Esophagus muscularis mucosa (tissue), 3 donors: ENCODE measurements around the gene TMEM229B.

Source experiments
- POLR2A ChIP-seq: fragments of 450-650 bp; IDR thresholded peaks from one replicate; pipeline ENCODE4 v1.6.1; 2017; ENCODE audit warnings: antibody characterized with exemption, moderate library complexity, mild to moderate bottlenecking, low read depth
- POLR2AphosphoS5 ChIP-seq, 2 donors: sonication (generic); formaldehyde crosslinking; IDR thresholded peaks; one replicate each; pipeline ENCODE4 v1.6.1; 2017; ENCODE audit warnings: antibody characterized with exemption in 2 of 2
- TF ChIP-seq, protein P1 (sequence below), 3 experiments: fragments of 200-600 bp in 2 of 3; fragments of 450-650 bp in 1 of 3; sonication (generic) in 2 of 3; IDR thresholded peaks; one replicate each; pipeline ENCODE4 v1.5.1; 2017 to 2019; ENCODE audit warnings: antibody characterized with exemption in 3 of 3, mild to moderate bottlenecking in 2 of 3, moderate library complexity in 1 of 3

DNA sequence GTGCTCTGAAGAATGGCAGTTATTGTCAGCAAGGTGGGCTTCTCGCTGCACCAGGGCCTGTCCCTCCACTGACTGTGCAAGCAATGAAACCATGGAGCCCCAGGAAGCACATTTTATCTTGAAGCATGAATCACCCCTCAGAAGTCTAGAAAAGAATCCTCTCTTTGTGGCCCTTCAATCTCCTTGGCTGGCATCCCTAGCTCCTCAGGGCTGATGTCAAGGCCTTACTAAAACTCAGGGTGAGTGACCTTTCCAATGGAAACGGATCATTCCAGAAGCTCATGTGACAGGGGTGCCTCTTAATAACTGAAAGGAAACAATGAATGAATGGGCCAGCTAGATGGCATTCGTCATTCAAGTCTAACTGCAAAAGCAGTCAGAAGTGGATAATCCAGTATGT lies 22.3 kb upstream of the TMEM229B start:
- TF ChIP-seq, protein P1, sequence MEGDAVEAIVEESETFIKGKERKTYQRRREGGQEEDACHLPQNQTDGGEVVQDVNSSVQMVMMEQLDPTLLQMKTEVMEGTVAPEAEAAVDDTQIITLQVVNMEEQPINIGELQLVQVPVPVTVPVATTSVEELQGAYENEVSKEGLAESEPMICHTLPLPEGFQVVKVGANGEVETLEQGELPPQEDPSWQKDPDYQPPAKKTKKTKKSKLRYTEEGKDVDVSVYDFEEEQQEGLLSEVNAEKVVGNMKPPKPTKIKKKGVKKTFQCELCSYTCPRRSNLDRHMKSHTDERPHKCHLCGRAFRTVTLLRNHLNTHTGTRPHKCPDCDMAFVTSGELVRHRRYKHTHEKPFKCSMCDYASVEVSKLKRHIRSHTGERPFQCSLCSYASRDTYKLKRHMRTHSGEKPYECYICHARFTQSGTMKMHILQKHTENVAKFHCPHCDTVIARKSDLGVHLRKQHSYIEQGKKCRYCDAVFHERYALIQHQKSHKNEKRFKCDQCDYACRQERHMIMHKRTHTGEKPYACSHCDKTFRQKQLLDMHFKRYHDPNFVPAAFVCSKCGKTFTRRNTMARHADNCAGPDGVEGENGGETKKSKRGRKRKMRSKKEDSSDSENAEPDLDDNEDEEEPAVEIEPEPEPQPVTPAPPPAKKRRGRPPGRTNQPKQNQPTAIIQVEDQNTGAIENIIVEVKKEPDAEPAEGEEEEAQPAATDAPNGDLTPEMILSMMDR (IDR thresholded peaks at IDR 0.05) = no peak
- TF ChIP-seq POLR2A (no peak), POLR2AphosphoS5 (IDR thresholded peaks at IDR 0.05) (no peak)
